Measurements from ENCODE around the gene SGSM2.
A peak's percentile ranks its signal among the peaks of the same experiment; 100 is the strongest.

Gene SGSM2

DNA sequence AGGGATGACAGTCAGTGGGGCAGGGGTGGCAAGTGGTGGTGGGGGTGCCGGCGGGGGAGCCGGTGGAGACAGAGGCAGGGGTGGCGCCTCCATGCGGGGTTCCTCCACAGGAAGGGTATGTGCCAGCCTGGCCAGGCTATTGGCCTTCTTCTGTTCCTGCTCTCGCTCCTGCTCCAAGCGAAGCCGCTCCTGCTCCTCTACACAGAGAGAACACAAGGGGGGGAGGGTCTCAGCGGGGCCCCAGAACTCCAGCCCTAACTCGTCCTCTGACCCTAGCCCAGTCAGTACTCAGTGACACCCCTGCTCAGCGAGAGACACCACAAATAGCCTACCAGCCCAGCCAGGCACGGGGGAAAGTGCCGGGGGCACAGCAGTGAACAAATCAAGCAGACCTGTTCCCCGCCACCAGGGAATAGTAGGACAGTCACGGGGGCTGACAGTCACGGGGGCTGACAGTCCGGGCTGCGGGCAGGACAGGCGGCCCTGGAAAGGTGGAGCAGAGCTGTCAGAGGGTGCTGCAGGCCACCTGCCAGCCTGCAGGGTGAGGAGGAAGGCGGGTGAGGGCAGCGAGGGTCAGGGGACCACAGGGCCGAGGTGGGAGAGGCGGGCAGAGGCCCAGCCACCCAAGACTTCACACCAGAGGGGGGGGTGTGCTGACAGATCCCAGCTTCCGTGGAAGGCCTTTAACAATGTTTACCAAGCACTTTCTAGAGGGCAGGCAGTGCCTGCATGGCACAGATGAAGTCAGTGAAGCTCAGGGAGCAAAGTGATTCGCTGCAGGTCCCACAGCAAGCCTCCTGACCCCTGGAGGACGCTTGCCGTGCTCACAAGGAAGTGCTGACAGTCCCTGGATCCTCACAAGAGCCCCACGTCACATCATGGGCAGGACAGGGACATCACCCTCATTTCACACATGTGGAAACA, 58.2 kb downstream of the SGSM2 start:
- TF ChIP-seq CTCF (IDR thresholded peaks at IDR 0.05): no peak
- peak overlapping the region; percentile 91 for H3K27ac Mint-ChIP-seq
- H3K9me3 Mint-ChIP-seq: no peaks in the 10 kb centered on the region
- H3K4me1 Mint-ChIP-seq: peaks cover 71% of the 10 kb centered on the region
- no peak for DNase-seq
- H3K36me3 Mint-ChIP-seq (ENCODE audit: low read depth): no peaks in the 10 kb centered on the region
- H3K4me3 Mint-ChIP-seq: peak overlapping the region; percentile 74
- peaks cover 2% of the 10 kb centered on the region for H3K27me3 Mint-ChIP-seq (ENCODE audit: low read depth, poor library complexity)

GRCh38 chr17:2396192-2396567, 58.9 kb downstream of the SGSM2 start:
- Mint-ChIP-seq H3K4me1 (peaks cover 67% of the 10 kb centered on the region), H3K36me3 (ENCODE audit: low read depth) (no peaks in the 10 kb centered on the region), H3K27me3 (ENCODE audit: low read depth, poor library complexity) (peaks cover 2% of the 10 kb centered on the region), H3K4me3 (peak overlapping the region; percentile 74), H3K9me3 (no peaks in the 10 kb centered on the region), H3K27ac (peak overlapping the region; percentile 91)
- no peak for DNase-seq
- no peak for TF ChIP-seq CTCF (IDR thresholded peaks at IDR 0.05)

- H3K27me3 Mint-ChIP-seq (ENCODE audit: low read depth, poor library complexity): peaks cover 2% of the 10 kb centered on the region
- peaks cover 64% of the 10 kb centered on the region for H3K4me1 Mint-ChIP-seq
- peak overlapping the region; percentile 95 for H3K27ac Mint-ChIP-seq
- peak overlapping the region; percentile 74 for H3K4me3 Mint-ChIP-seq
- DNase-seq: peak; percentile 92
- no peaks in the 10 kb centered on the region for H3K9me3 Mint-ChIP-seq
- no peak for TF ChIP-seq CTCF (IDR thresholded peaks at IDR 0.05)
- H3K36me3 Mint-ChIP-seq (ENCODE audit: low read depth): no peaks in the 10 kb centered on the region
Observed at GRCh38 chr17:2396568-2397246, 59.4 kb downstream of the SGSM2 start.

- DNase-seq: no peak
- TF ChIP-seq CTCF (IDR thresholded peaks at IDR 0.05): no peak
- peaks cover 60% of the 10 kb centered on the region for H3K4me1 Mint-ChIP-seq
- no peaks in the 10 kb centered on the region for H3K27me3 Mint-ChIP-seq (ENCODE audit: low read depth, poor library complexity)
- H3K36me3 Mint-ChIP-seq (ENCODE audit: low read depth): no peaks in the 10 kb centered on the region
- H3K4me3 Mint-ChIP-seq: peak overlapping the region; percentile 92
- no peaks in the 10 kb centered on the region for H3K9me3 Mint-ChIP-seq
- peak overlapping the region; percentile 95 for H3K27ac Mint-ChIP-seq
Observed at GRCh38 chr17:2397247-2398171, 60.2 kb downstream of the SGSM2 start.

DNA sequence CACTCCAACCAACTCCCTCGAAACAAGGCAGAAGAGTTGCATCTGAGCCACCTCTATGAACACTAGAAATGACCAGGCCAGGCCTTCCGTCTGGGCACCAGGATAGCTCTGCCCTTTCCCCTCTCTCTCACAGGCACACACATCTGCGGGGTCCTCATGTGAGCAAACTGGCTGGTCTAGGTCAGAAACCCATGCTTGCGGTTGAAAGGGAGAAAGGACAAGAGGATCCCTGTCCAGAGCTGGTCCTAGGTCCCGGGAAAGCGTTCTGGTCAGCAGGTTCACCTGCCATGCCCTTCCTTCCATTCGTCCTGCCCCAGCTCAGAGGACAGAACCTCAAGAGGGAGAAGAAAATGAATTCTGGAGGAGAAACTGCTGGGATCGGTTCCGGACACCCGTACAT, 60.9 kb downstream of the SGSM2 start:
- Mint-ChIP-seq H3K4me1 (peaks cover 65% of the 10 kb centered on the region), H3K4me3 (peak overlapping the region; percentile 92), H3K36me3 (ENCODE audit: low read depth) (no peaks in the 10 kb centered on the region), H3K9me3 (no peaks in the 10 kb centered on the region), H3K27me3 (ENCODE audit: low read depth, poor library complexity) (no peaks in the 10 kb centered on the region), H3K27ac (peak overlapping the region; percentile 95)
- TF ChIP-seq CTCF (IDR thresholded peaks at IDR 0.05): no peak
- DNase-seq: no peak

Data from nephron progenitor cell (in vitro differentiated cells).